ENCODE measurements around the gene HOOK2. TPM values are rescaled to one million over a fixed set of nuclear protein-coding genes. Genes with fewer than 3 reads are reported as not detected.
A peak's percentile ranks its signal among the peaks of the same experiment; 100 is the strongest.

The HOOK2 gene
- polyA plus RNA-seq, 1 of the 3 experiments (the other 2 are of a cell fraction), result 33.0 TPM

DNA sequence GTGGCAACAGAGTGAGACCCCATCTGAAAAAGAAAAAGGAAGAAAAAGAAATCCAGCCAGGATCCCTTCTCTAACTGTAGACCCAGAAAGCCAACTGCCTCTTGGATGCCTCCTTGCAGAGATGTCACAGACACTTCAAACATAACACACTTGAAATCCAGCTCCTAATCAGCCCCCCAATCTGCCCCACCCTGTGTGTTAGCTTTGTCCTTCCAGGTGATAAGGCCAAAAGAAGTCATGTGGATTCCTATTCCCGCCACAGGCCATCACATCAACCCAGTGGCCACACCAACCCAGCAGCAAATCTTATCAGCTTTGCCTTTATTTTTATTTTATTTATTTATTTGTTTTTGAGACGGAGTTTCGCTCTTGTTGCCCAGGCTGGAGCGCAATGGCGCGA, 15.7 kb downstream of the HOOK2 start:
- CTCF ChIA-PET, result interaction anchor here (1.0 to 17.5 kb wide), 15 partner anchors 9 to 121 kb away, joined by 3 to 321 read pairs (median 7); partner anchors contain the start of genes BEST2, DNASE2, GET3 and HOOK2
- no peaks in the 10 kb centered on the region for H3K27me3 ChIP-seq (ENCODE audit: insufficient read depth)
- H3K4me1 ChIP-seq (ENCODE audit: control insufficient read depth in 1 of 2, insufficient read depth in 2 of 2, low read depth in 1 of 2, low read length in 1 of 2), result no peaks in the 10 kb centered on the region; a peak in 1 of 4 replicates
- H3K36me3 ChIP-seq (replicated peaks in 1 of 2; ENCODE audit: control insufficient read depth in 1 of 2, insufficient read depth in 2 of 2, low read length in 1 of 2), result peaks cover 4 to 11% of the 10 kb centered on the region in 2 experiments
- H3K27ac ChIP-seq (ENCODE audit: low read depth in 2 of 2, low read length in 1 of 2), result no peak overlapping the region
- 97% methylated on average over 6 of the region's 6 CpGs for WGBS (ENCODE audit: low lambda C conversion rate)
- H3F3A ChIP-seq (replicated peaks; ENCODE audit: insufficient read depth), result peaks cover 15% of the 10 kb centered on the region
- no peaks in the 10 kb centered on the region for H3K9me2 ChIP-seq
- no peak overlapping the region for H3K4me2 ChIP-seq
- no peak overlapping the region for H2AFZ ChIP-seq (ENCODE audit: low read depth)
- no peak for DNase-seq
- TF ChIP-seq FOXM1 (IDR thresholded peaks at IDR 0.05; ENCODE audit: low read depth) (no peak), POLR2AphosphoS5 (IDR thresholded peaks at IDR 0.05; ENCODE audit: low read depth, low read length) (no peak), REST (IDR thresholded peaks at IDR 0.05; ENCODE audit: low read depth, low read length) (no peak), MEF2A (IDR thresholded peaks at IDR 0.05; ENCODE audit: borderline replicate concordance, low read depth) (no peak), TCF12 (IDR thresholded peaks at IDR 0.05) (no peak), NFIC (IDR thresholded peaks at IDR 0.05; ENCODE audit: borderline replicate concordance) (no peak)
- H3K9ac ChIP-seq, result no peak overlapping the region
- POLR2A ChIA-PET, result interaction anchor here (0.7 to 0.8 kb wide), 2 partner anchors 18 to 32 kb away, joined by 3 read pairs; no protein-coding TSS in a partner anchor
- no peaks in the 10 kb centered on the region for H3K9me3 ChIP-seq
- no peaks in the 10 kb centered on the region for H3K79me2 ChIP-seq (ENCODE audit: insufficient read depth)
- H4K20me1 ChIP-seq (ENCODE audit: insufficient read depth), result no peaks in the 10 kb centered on the region
- H3K4me3 ChIP-seq (ENCODE audit: low read depth in 2 of 2, low read length in 1 of 2), result no peak overlapping the region

DNA sequence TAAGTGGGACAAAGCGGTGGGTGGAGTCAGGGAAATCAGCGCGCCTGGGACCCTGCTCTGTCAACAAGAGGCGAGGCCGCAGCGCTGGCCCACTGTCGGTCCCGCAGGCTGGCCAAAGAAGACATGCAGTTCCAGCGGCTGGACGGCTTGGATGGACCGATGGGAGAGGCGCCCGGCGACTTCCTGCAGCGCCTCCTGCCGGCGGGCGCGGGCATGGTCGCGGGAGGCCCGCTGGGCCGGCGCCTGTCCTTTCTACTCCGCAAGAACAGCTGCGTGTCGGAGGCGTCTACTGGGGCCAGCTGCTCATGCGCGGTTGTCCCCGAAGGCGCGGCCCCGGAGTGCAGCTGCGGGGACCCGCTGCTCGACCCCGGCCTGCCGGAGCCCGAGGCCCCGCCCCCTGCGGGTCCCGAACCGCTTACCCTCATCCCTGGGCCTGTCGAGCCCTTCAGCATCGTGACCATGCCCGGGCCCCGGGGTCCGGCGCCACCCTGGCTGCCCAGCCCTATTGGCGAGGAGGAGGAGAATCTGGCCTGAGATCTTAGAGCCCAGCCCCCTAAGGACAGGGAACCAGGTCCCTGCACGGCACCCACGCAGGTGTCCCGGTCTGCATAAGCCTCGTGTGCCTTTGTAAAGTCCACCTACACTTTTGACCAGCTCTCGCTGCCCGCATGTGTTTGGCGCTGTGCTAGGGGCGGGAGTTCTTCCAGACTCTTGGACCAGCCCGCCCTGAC, 17.6 kb downstream of the HOOK2 start:
- H3K9me2 ChIP-seq, result no peaks in the 10 kb centered on the region
- peak; percentile 94 for DNase-seq
- 74% methylated on average over 11 of the region's 60 CpGs for WGBS (ENCODE audit: low lambda C conversion rate)
- H3K9ac ChIP-seq, result no peak overlapping the region
- no peaks in the 10 kb centered on the region for H3K9me3 ChIP-seq
- peaks cover 15% of the 10 kb centered on the region for H3F3A ChIP-seq (replicated peaks; ENCODE audit: insufficient read depth)
- H2AFZ ChIP-seq (ENCODE audit: low read depth), result peak overlapping the region; percentile 73
- H3K4me3 ChIP-seq (ENCODE audit: low read depth in 2 of 2, low read length in 1 of 2), result peak overlapping the region; percentile 31 to 44; a peak in 3 of 4 replicates
- H3K4me1 ChIP-seq (ENCODE audit: control insufficient read depth in 1 of 2, insufficient read depth in 2 of 2, low read depth in 1 of 2, low read length in 1 of 2), result no peaks in the 10 kb centered on the region; a peak in 1 of 4 replicates
- ChIA-PET POLR2A (interaction anchor here (0.7 to 1.1 kb wide), 2 partner anchors 17 to 21 kb away, joined by 3 read pairs; partner anchors contain the start of gene GET3), CTCF (interaction anchor here (0.6 to 17.5 kb wide), 34 partner anchors 11 to 1195 kb away, joined by 3 to 321 read pairs (median 4); partner anchors contain the start of genes BEST2, DCAF15, FBXW9 and GET3)
- H3K79me2 ChIP-seq (ENCODE audit: insufficient read depth), result no peaks in the 10 kb centered on the region
- no peak overlapping the region for H3K27ac ChIP-seq (ENCODE audit: low read depth in 2 of 2, low read length in 1 of 2)
- no peaks in the 10 kb centered on the region for H4K20me1 ChIP-seq (ENCODE audit: insufficient read depth)
- H3K4me2 ChIP-seq, result peak overlapping the region; percentile 25; the same call in 1 of the 2 replicates
- H3K36me3 ChIP-seq (replicated peaks in 1 of 2; ENCODE audit: control insufficient read depth in 1 of 2, insufficient read depth in 2 of 2, low read length in 1 of 2), result peaks cover 0 to 4% of the 10 kb centered on the region in 2 experiments
- peaks cover 12% of the 10 kb centered on the region; the same call in 1 of the 2 replicates for H3K27me3 ChIP-seq (ENCODE audit: insufficient read depth)
- TF ChIP-seq SMC3 (IDR thresholded peaks at IDR 0.05; ENCODE audit: low read depth, low read length), result peak; percentile 64
- TF ChIP-seq RAD21 (IDR thresholded peaks at IDR 0.05; ENCODE audit: low read length), result peak; percentile 60
- TF ChIP-seq CTCF (IDR thresholded peaks at IDR 0.05), result peak; percentile 84
- peak; percentile 60 for TF ChIP-seq NRF1 (IDR thresholded peaks at IDR 0.05; ENCODE audit: low read depth, low read length)
- 0 out of 2 replicates have a peak, but pooled peaks have one; percentile 46 for TF ChIP-seq RCOR1 (IDR thresholded peaks at IDR 0.05; ENCODE audit: low read length)
- TF ChIP-seq FOXJ3 (CRISPR knock-in tag; IDR thresholded peaks at IDR 0.05), result no peak
- TF ChIP-seq ZBTB33 (IDR thresholded peaks at IDR 0.05; ENCODE audit: borderline replicate concordance, low read depth), result no peak
- no peak for TF ChIP-seq GATA2 (CRISPR knock-in tag; IDR thresholded peaks at IDR 0.05)
- no peak for TF ChIP-seq ELF1 (IDR thresholded peaks at IDR 0.05)
- no peak for TF ChIP-seq RXRA (IDR thresholded peaks at IDR 0.05; ENCODE audit: borderline replicate concordance, low read depth)
- no peak for TF ChIP-seq FOXM1 (IDR thresholded peaks at IDR 0.05; ENCODE audit: low read depth)
- TF ChIP-seq EP300 (IDR thresholded peaks at IDR 0.05; ENCODE audit: borderline replicate concordance in 1 of 2, low read depth in 1 of 2, low read length in 1 of 2), result no peak
- peak; percentile 44; the same call in 1 of the 2 replicates for TF ChIP-seq MXI1 (IDR thresholded peaks at IDR 0.05; ENCODE audit: low read depth, low read length)

All from SK-N-SH (cell line).